Suprapubic skin (tissue), 3 donors: ENCODE measurements around the gene PRSS33.

Experiments
- POLR2A ChIP-seq, 2 donors: fragments of 450-650 bp; IDR thresholded peaks; one replicate each; pipeline ENCODE4 v1.6.1; 2017; ENCODE audit warnings: antibody characterized with exemption in 2 of 2, mild to moderate bottlenecking in 2 of 2, moderate library complexity in 2 of 2
- TF ChIP-seq, protein P1 (sequence below), 2 donors: fragments of 200-600 bp in 1 of 2; fragments of 450-650 bp in 1 of 2; sonication (generic) in 1 of 2; IDR thresholded peaks; one replicate each; pipeline ENCODE4 v1.5.1; 2016 to 2019; ENCODE audit warnings: antibody characterized with exemption in 2 of 2, mild to moderate bottlenecking in 1 of 2, moderate library complexity in 1 of 2

DNA sequence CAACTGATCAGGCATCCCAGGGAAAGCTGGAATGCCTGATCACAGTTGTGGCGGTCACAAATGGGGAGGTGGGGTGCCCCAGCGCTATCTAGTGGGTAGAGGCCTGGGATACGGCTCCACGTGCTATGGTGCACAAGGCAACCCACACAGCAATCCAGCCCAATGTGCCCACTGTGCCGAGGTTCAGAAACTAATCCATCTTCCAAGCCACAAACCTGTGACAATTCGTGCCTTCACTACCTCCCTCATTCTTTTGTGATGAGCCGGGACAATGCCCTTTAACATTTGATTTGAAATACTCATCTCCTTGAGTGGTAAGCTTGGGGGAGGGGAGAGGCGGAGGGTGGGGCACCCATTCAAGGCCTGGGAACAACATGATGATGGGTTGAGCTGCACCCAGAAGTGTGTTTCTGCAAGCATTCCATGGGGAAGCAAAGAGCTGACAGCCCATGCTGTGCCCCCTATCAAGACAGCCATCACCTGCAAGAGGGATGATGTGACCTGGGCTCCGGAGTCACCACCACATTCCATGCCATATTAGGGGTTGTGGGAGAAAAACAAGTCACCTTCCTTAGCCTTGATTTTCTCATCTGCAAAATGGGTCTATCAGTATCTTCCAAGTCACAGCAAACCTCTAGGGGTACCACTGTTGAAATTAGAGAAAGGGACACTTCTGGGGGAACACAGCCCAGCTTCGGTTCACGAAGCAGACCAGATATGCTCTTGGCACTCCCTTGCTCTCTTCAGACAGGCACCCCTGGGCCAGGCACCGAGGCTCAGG, 14.0 kb downstream of the PRSS33 start:
- TF ChIP-seq, protein P1, sequence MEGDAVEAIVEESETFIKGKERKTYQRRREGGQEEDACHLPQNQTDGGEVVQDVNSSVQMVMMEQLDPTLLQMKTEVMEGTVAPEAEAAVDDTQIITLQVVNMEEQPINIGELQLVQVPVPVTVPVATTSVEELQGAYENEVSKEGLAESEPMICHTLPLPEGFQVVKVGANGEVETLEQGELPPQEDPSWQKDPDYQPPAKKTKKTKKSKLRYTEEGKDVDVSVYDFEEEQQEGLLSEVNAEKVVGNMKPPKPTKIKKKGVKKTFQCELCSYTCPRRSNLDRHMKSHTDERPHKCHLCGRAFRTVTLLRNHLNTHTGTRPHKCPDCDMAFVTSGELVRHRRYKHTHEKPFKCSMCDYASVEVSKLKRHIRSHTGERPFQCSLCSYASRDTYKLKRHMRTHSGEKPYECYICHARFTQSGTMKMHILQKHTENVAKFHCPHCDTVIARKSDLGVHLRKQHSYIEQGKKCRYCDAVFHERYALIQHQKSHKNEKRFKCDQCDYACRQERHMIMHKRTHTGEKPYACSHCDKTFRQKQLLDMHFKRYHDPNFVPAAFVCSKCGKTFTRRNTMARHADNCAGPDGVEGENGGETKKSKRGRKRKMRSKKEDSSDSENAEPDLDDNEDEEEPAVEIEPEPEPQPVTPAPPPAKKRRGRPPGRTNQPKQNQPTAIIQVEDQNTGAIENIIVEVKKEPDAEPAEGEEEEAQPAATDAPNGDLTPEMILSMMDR (IDR thresholded peaks at IDR 0.05), result no peak
- no peak for TF ChIP-seq POLR2A (IDR thresholded peaks at IDR 0.05)
